Stimulated activated CD8-positive, alpha-beta memory T cell treated with anti-CD3 and anti-CD28 coated beads, Interleukin-4, amount 100 ng/mL, for 4 hours (primary cell): ENCODE measurements around the gene SAAL1.
A peak's percentile ranks its signal among the peaks of the same experiment; 100 is the strongest.
"Not testable (repeated sequence)": the region's sequence is repeated elsewhere in the genome, so short reads cannot be mapped to it uniquely, and the experiment has no call there.

Experiments
- DNase-seq, 2 donors: peaks; one replicate each; pipeline ENCODE4 v3.0.0-alpha.2; 2020; ENCODE audit warnings: low read depth in 2 of 2, low spot score in 1 of 2

Gene SAAL1, protein sequence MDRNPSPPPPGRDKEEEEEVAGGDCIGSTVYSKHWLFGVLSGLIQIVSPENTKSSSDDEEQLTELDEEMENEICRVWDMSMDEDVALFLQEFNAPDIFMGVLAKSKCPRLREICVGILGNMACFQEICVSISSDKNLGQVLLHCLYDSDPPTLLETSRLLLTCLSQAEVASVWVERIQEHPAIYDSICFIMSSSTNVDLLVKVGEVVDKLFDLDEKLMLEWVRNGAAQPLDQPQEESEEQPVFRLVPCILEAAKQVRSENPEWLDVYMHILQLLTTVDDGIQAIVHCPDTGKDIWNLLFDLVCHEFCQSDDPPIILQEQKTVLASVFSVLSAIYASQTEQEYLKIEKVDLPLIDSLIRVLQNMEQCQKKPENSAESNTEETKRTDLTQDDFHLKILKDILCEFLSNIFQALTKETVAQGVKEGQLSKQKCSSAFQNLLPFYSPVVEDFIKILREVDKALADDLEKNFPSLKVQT

DNA sequence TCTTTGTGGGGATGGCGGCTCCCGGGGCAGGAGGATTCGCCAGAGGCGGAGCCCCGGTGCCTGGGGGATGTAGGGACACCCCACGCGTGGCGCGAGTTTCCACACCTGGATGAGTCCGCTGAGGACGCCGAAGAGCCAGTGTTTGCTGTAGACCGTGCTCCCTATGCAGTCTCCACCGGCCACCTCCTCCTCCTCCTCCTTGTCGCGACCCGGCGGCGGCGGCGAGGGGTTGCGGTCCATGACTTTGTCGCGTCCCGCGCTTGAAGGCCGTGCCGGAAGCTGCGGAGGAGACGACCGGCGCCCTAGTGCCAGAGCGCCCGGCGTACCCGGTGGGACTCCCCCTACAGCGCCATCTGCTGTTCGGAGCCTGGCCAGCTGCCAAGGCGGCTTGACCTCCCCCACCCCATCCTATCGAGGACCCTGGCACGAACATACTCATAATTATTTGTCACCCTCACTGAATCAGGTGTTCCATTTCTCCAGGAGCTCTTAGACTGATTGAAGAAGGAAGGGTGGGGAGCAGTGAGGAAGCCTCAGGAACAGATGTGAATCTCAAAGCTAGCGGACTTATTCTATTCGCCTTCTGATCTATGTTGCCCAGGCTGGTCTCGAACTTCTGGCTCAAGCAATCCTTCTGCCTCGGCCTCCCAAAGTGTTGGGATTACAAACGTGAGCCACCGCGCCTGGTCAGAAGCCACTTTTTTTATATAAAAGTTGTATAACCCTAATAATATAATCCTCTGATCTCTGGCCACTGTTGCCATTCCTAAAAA is at the start of gene SAAL1:
TSS of gene SAAL1 (minus strand) at position 281 of the 773 bp plus-strand sequence. CDS start at position 240, 41 bp downstream.
- peak; percentile 79 to 88 for DNase-seq

DNA sequence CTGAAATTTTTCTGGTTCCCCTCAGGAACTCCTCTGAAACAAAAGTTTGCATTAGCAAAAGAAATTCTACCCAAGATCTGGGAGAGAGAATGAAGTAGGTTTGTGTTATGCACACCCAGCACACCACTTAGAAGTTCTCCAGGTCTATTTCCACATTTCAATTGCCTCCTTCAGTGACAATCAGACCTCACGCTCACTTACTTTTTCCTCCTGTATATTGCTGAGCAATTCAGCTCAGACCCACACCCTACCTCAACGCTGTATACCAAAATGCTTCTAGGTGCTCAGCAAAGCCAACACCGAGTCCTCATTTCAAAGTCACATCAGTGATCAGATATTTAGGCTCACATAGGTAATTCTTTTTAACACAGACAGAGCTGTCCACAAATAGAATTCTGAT is 45.7 kb upstream of the SAAL1 start:
- no peak for DNase-seq

DNA sequence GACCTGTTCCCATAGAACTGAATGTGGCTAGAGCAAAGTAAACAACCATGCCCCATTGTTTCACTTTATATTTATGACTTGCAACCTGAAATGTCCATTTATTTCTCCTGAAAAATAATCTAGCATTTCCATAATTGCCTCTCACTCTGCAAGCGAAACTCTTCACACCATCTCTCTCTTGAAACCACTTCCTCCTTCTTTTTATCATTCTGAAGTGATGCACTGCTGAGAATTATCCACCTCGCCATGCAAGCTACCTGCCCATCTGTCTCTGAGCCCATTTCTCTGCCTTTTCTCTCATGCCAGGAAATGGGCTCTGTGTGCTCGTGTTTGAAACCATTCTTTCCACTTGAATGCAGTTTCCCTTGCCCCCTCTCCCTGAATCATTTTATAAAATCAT is 40.0 kb upstream of the SAAL1 start:
- DNase-seq = no peak

DNA sequence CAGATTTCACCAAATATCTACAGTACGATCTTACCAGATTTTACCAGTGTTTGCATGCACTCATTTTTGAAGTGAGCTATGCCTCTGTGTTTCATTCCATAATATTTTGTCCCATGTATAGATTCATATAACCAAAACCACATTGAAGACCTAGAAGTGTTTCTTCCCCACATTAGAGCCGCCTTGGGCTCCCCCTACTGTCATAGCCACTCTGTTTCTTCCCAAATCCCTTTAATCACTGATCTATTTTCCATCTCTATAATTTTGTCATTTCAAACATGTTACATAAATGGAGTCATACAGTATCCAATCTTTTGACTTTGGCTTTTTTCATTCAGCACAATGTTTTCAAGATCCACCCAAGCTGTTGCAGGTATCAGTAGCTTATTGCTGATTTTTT is 39.1 kb upstream of the SAAL1 start:
- no peak for DNase-seq

DNA sequence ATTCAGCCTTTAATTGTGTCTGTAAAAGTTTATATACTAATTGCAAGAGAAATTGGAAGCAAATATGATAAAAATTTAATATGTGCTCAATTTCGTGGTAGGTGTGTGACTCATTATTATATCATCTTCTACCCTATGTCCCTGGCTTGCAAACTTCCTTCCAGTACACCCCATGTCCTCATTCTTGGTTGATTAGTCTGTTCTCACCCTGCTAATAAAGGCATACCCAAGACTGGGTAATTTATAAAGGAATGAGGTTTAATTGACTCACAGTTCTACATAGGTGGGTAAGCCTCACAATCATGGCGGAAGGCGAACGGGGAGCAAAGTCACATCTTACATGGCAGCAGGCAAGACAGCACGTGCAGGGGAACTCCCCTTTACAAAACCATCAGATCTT is 38.4 kb upstream of the SAAL1 start:
- DNase-seq = no peak

DNA sequence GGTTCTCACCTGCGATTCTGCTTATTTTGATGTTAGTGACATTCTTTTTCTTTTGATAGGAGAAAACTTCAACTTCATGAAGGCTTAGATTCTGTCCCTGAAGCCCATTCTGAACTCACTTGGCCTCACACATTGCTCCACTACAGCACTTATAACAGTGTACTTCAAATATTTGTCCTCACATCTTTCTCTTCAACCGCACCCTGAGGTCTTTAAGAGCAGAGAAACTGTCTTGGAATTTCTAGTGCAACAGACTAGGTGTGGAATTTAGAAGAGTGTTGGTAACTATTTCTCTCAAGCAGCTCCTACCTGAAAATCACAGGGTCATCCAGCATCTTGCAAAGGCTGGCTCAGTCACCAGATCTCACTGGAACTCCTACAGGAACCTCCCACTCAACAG is 34.3 kb upstream of the SAAL1 start:
- no peak for DNase-seq

DNA sequence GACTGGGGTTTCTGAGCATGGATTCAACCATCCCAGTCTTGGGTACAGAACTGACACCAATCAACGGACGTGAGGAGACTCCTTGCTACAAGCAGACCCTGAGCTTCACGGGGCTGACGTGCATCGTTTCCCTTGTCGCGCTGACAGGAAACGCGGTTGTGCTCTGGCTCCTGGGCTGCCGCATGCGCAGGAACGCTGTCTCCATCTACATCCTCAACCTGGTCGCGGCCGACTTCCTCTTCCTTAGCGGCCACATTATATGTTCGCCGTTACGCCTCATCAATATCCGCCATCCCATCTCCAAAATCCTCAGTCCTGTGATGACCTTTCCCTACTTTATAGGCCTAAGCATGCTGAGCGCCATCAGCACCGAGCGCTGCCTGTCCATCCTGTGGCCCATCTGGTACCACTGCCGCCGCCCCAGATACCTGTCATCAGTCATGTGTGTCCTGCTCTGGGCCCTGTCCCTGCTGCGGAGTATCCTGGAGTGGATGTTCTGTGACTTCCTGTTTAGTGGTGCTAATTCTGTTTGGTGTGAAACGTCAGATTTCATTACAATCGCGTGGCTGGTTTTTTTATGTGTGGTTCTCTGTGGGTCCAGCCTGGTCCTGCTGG is 31.4 kb upstream of the SAAL1 start:
- no peak for DNase-seq

DNA sequence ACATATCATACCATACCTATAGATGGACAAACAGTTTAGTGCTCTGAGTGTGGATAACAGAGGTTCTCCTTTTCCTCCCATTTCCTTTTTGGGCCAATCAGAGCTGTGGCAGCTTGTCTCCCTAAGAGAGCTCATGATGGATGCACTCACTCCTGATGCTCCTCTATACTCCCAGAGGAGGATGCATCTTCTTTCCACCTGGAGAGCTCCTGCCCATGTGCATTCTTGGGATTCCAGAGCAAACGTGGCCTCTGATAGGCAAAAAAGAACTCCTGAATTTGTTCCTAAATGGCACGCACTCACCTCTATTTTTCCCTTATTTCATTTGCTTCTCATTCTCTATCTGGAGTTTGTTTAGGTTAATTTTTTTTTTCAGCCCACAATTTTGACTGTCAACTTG is 29.4 kb upstream of the SAAL1 start:
- DNase-seq = no peak

DNA sequence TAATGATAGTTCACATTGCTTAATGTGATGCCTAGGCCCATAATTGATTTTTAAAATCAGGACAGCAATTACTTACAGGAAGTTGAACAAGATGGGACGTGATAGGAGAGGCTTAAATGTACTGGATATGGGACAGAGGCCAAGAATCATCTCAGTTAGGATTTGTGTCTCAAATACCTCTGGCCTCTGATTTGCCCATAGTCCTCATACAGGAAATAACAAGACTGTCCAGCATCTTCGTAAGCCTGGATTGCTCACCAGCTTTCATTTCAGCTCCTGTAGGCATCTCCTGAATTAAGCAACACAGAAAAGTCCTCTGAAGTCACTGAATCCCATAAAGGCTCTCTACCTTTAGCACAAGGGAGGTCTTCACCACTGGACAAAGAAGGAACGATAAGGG is 26.5 kb upstream of the SAAL1 start, which contains the start of gene MRGPRX3:
TSS of gene MRGPRX3 (plus strand) at position 231 of the 400 bp plus-strand sequence. CDS start 4,632 bp downstream, outside the sequence.
- no peak for DNase-seq

DNA sequence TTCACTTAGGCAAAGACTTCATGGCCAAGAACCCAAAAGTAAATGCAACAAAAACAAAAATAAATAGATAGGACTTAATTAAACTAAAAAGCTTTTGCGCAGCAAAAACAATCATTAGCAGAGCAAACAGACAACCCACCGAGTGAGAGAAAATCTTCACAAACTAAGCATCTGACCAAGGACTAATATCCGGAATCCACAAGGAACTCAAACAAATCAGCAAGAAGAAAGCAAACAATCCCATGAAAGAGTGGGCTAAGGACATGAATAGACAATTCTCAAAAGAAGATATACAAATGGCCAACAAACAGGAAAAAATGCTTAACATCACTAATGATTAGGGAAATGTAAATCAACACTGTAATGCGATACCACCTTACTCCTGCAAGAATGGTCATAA is 25.2 kb upstream of the SAAL1 start:
- DNase-seq = not testable (repeated sequence)

DNA sequence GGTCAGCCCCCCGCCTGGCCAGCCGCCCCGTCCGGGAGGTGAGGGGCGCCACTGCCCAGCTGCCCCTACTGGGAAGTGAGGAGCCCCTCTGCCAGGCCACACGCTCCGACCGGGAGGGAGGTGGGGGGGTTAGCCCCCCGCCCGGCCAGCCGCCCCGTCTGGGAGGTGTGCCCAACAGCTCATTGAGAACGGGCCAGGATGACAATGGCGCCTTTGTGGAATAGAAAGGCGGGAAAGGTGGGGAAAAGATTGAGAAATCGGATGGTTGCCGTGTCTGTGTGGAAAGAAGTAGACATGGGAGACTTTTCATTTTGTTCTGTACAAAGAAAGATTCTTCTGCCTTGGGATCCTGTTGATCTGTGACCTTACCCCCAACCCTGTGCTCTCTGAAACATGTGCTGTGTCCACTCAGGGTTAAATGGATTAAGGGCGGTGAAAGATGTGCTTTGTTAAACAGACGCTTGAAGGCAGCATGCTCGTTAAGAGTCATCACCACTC is 15.5 kb upstream of the SAAL1 start:
- DNase-seq = not testable (repeated sequence)

DNA sequence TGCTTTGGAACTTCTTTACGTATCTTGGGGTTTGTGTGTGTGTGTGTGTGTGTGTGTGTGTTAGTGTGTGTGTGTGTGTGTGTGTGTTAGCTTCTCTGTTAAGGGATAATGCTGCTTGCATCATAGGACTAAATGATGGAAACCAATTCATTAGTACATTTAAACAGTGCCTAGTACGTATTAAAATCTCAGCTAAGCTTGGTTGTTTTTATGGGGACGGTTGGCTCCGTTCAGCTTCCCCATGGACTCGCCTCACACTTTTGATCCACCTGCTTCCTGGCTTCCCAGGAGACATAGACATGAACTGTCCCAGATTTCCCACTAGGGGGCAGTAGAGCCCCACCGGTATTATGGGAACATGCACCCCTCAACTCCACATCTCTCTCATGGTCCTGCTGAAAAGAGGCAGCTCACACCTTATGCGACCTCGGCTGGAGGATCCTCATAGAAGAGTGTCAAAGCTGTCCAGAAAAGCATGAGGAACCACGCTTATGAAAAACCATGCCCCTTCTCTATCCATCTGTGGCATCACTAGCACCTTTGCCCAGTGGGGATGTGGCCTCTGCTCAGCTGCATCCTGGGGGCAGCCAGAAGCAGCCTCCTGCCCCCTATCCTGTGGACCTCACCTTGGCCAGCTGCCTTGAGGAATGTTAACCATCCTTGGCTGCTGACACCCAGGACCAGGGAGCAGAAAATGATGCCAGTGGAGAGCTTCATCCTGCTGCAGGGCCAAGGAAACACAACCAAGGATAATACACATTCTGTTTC is 9.7 kb upstream of the SAAL1 start:
- peak; percentile 16 to 27 for DNase-seq

DNA sequence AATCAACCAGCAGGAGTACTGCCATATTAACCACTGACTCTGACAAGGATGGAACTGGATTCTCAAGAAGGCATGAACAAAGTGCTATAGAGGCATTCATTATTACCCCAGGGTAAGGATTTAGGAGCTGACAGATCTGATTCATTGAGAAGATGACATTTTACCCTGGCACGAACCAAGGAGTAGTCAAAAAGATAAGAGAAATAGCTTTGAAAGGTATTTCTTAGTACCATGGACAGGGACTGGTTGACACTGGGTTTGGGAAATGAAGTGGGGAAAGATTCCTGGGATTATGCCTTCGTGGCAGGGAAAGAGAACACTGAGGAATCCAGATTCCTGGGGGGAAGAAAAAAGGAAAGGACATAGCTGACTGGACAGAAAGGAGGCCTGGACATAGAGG is 5.1 kb upstream of the SAAL1 start:
- no peak for DNase-seq

DNA sequence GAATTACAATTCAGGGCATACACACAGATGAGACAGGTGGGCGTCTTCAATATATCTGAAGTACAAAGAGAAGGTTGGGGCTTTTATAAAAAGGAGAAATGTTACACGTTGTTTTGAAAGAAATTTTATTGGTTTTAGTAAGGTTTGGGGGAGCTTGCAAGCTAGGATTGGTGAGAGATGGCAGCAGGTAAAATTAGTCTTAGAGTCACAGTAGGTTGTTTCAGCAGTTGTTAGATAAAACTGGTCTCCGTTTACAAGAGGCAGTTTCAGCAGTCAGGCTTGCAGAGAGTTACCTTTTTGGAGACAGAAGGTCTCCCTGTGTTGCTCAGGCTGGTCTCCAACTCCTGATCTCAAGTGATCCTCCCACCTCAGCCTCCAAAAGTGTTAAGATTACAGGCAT is 2.4 kb upstream of the SAAL1 start:
- no peak for DNase-seq

DNA sequence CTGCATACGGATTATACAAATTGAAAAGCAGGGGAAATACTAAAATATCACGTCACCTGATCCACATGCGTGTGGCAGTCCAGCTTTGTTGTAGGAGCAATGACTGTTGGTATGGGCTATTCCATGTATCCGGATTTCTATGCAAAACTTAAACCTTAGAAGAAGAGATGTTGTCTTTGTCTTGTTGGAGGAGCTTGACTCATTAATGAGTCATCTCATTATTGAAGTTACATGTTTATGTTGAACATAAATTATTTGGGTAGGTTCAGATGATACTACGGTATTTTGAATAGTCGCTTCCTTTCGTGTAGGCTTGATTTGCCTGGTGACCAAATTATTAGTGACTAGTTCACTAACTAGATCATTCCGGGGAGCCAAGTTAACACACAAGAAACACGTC is 806 bp upstream of the SAAL1 start:
- no peak for DNase-seq

DNA sequence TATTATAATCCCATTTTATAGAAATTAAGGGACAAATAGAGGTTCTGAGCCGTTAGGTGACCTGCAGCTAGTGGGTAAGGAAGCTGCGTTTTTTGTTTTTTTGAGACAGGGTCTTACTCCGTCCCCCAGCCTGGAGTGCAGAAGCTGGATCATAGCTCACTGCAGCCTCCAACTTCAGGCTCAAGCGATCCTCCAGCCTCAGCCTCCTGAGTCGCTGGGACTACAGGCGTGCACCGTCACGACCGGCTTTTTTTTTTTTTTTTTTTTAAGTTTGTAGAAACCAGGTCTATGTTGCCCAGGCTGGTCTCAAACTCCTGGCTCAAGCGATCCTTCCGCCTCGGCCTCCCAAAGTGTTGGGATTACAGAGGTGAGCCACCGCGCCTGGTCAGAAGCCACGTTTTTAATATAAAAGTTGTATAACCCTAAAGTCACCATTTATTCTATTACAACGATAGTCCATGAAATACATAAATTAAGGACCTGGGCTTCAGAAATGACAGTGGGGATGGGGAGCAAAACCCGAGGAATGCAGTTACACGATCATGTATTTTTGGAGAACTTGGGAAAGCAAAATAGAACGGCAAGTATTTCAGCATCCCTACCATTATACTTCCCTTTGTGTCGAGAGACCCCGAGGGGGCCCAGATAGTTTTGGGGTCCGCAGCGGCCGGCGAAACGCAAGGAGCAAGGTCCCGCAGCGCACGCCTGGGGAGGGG is 638 bp downstream of the SAAL1 start:
- DNase-seq = no peak

DNA sequence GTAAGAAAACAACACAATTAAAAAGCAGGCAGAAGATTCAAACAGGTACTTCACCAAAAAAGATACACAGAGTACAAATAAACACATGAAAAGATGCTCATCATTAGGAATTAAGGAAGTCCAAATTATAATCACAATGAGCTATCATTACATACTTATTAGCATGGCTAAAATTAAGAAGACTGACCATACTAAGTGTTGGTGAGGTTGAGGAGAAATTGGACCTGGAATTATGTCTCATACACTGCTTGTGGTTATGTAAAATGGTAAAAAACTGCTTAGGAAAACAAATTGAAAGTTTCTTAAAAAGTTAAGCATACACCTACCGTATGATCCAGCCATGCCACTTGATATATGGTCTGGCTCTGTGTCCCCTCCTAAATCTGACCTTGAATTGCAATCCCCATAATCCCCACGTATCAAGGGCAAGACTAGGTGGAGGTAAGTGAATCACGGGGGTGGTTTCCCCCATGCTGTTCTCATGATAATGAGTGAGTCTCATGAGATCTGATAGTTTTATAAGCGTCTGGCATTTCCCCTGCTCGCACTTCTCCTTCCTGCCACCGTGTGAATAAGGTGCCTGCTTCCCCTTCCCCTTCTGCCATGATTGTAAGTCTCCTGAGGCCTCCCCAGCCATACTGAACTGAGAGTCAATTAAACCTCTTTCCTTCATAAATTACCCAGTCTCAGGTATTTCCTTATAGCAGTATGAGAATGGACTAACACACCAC is 4.8 kb downstream of the SAAL1 start:
- DNase-seq = no peak

DNA sequence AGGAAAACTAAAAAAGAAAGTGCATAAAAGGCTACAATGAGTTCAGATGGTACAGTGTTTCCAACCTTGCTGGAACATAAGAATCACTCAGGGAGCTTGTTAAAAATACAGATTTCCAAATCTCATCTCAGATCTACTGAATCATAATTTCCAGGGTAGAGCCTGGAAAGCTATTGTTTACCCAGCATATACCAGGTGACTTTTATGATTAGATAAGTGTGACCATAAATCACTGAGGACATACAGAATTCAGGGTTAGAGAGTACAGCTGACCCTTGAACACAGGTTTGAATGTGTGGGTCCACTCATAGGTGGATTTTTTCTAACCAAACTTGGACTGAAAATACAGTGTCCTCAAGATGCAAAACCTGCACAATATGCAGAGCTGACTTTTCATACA is 11.9 kb downstream of the SAAL1 start:
- DNase-seq = no peak

DNA sequence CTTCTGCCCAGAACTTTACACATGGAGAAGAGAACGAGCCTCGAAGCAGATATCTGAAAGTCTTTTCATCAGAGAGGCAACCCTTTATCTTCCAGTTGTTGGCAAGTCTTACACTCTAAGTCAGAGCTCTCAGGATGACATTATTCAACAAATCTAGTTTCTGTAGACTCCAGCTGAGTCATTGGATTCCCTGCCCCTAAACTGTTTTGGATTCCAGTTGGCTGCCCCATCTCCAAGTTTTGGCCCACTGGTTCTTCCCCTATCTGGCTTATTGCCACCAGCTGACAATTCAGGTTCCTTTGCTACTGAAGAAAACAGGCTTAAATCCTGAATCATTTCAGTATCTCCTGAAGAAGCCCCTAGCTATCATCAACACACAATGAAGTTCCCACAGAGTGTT is 14.2 kb downstream of the SAAL1 start:
- DNase-seq = no peak

DNA sequence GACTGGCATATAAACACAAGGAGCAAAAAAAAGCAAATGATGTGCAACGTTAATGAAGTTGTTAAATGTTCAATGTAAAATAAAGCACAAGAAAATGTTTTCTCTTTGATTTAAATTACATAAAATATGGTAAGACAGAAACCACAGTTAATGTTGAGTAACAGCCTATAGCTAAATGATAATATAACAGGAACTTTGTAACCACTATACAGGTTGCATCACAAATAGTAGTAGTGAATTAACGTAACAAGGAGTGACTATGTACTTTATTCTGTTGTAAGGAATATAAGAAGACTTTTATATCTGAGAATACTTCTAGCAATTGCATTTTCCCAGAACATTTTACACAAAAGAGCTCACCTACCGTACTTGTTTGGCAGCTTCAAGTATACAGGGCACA is 16.9 kb downstream of the SAAL1 start:
- no peak for DNase-seq
